GM12892 (cell line): Measurements from ENCODE around the gene CAMK2D.
A peak's percentile ranks its signal among the peaks of the same experiment; 100 is the strongest.
"Not testable (repeated sequence)": the region's sequence is repeated elsewhere in the genome, so short reads cannot be mapped to it uniquely, and the experiment has no call there.

Experiments
- DNase-seq: peaks from one replicate; pipeline ENCODE4 v3.0.0; 2011; ENCODE audit not compliant: insufficient read length
- FAIRE-seq: peaks from 2 replicates; lab custom pipeline; 2011; peaks lifted over from hg19 to GRCh38; lab: Jason Lieb, UNC
- POLR2A ChIP-seq: IDR thresholded peaks from 2 replicates; pipeline ENCODE4 v1.6.1; 2011; ENCODE audit warnings: low read depth, low read length, control low read depth
- POLR2AphosphoS5 ChIP-seq: IDR thresholded peaks from 2 replicates; pipeline ENCODE4 v1.6.1; 2011; ENCODE audit warnings: low read depth, low read length, control low read depth
- TAF1 ChIP-seq: IDR thresholded peaks from 2 replicates; pipeline ENCODE4 v1.6.1; 2011; ENCODE audit warnings: low read depth, mild to moderate bottlenecking, control low read depth, low read length, borderline replicate concordance

CAMK2D gene

DNA sequence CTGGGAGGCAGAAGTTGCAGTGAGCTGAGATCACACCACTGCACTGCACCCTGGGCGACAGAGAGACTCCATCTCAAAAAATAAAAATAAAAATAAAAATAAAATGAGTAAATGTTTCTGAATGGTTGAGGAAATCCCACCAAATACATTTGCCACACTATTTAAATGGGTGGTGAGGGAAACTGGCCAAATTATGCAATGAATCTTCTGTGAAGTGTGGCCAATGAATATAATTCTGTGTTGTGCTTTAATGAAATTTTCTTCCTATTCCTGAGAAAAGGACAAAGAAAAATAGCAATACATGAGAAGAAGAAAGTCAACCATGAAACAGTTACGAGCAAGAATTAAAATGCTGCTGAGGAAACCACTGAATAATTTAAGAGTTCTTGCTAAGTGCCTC is 69.9 kb downstream of the CAMK2D start:
- TF ChIP-seq POLR2AphosphoS5 = no peak
- TF ChIP-seq TAF1 = no peak
- TF ChIP-seq POLR2A = no peak
- DNase-seq (no peak), FAIRE-seq (no peak)

DNA sequence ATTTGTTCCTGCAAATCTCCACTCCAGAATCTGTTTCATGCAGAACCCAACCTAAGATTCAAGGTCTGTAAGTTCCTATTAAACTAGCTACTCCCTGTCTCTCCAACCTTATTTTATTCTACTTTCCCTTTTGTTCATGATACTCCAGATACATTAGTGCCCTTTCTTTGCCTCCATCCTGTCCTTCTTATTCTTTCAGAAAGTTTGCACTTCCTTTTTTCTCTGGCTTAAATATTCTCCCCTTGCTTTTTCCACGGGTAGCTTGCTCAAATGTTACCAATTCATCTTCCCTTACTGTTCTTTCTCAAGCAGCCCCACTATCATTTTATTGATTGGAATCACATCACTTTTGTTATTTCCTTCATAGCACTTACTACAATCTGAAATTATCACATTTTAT is 72.1 kb downstream of the CAMK2D start:
- no peak for TF ChIP-seq POLR2A
- TF ChIP-seq TAF1 = no peak
- TF ChIP-seq POLR2AphosphoS5 = no peak
- DNase-seq (no peak), FAIRE-seq (no peak)

DNA sequence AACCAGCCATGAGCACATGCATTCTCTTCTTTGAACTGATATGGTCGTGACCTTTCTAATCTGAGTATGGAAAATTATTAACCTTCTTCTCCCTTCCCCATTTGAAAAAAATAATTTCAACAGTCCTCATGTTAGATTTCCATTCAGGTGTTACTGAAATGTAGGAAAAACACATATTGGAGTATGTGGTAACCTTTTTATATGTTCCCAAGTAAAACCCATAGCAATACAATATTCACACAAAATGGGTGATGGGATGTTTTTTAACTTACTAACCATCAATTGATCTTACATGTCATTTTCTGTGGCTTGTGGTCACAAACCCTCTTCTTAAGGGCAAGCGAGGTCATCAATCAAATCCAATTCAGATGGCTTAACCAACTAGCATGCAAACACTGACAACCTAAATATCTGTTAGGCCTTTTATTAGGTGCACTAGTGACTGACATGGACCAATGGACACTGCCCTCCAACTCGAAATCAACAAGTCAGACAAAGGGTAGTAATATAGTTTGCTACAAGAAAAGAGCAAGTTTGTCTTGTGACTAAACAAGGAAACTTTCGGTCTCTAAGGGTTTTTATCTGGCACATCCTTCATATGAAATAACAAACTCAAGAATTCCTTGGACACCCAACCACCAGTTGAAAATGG is 74.3 kb downstream of the CAMK2D start:
- no peak for DNase-seq

DNA sequence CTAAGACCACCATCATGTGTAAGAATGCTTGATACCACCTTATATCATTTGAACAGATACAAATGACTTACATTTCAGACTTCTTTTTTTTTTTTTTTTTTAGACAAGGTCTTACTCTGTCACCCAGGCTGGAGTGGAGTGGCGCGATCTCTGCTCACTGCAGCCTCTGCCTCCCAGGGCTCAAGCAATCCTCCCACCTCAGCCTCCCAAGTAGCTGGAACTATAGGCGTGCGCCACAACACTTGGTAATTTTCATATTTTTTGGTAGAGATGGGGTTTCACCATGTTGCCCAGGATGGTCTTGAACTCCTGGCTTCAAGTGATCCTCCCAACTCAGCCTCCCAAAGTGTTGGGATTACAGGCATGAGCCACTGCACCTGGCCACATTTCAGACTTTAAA is 76.4 kb downstream of the CAMK2D start:
- DNase-seq, FAIRE-seq: not testable (repeated sequence)

More for the DNA sequence above, 74.3 kb downstream of the CAMK2D start:
- TF ChIP-seq TAF1 = no peak
- TF ChIP-seq POLR2AphosphoS5 = no peak
- TF ChIP-seq POLR2A = no peak
- peak; percentile 81 for FAIRE-seq

DNA sequence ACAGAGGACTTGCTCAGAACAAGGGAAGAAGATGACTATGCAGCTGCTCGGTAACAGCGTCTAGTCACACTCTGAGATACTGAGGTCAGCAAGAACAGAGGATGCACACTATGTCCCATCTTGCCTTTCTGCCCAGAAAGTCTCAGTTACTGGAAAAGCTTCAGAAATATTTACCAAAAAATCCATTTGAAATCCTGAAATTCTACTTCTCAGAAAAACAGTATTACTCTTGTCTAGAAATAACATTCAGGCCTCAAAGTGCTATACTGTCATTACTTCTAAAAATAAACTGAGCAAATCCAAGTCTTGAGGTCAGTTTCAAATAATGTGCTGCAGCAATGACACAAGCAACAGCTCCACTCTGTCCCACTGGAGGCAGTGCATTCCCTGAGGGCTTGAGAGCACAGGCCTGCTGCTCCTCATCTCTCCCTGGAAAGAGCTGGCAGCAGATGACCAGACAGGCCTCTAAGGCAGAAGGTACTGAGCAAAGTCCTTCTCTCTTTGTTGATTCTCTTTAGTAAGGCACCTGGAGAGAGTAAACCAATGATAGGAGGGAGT is 76.9 kb downstream of the CAMK2D start:
- DNase-seq (no peak), FAIRE-seq (peak; percentile 79)

DNA sequence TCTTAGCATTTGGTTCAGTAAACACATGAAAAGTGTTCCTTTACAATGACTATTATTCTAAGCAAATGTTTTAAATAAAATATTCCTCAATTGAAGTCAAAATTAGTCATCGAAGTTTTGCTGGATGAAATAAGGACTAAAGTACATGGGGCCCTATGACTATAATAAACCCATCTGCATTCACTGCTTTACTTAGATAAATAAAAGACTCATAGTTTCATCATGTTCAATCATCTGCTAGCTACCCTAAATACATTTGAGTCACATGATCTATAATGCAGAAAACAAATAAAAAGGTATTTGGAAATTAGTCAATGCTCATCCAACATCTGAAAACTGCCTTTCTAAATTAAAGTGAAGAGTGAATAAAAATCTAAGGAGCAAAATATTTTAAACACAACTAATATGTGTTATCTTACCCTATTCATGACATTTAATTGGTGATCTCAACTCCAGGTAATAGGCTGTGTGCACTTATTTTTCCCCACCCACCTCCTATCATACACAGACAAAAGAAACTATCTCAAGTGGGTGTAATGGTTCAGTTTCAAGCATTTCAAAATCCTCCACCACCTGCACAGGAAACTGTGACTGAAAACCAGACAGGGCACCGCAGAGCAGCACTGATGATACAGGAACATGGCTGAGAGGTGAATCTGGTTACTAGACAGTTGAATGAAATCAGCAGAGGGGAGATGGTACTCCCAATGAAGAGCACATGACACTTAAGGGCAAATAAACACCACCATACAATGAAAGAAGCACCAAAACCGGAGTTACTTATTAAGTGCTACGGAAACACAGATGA is 78.6 kb downstream of the CAMK2D start:
- peak; percentile 86 for FAIRE-seq
- peak; percentile 43; the same call in 1 of the 2 replicates for TF ChIP-seq POLR2AphosphoS5
- no peak for TF ChIP-seq TAF1
- TF ChIP-seq POLR2A = no peak
- peak; percentile 6 for DNase-seq

More for the DNA sequence above, 76.9 kb downstream of the CAMK2D start:
- TF ChIP-seq TAF1 = no peak
- TF ChIP-seq POLR2A = no peak
- no peak for TF ChIP-seq POLR2AphosphoS5

DNA sequence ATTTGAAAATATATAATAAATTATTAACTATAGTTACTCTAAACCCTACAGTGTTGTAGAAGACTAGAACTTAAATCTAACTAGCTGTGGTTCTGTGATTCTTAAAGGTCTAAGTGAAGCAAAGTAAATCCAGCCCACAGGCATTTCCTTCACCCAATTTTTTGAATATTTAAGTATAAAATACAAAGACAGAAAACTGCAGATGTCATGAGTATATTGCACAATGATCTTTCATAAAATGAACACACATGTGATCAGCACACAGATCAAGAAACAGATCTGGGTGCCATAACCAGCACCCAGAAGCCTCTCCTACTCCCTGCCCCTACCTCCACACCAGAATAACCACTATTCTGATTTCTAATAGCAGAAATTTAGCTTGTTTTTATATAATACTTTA is 82.9 kb downstream of the CAMK2D start:
- no peak for DNase-seq
- FAIRE-seq = no peak
- no peak for TF ChIP-seq POLR2A
- no peak for TF ChIP-seq TAF1
- no peak for TF ChIP-seq POLR2AphosphoS5

DNA sequence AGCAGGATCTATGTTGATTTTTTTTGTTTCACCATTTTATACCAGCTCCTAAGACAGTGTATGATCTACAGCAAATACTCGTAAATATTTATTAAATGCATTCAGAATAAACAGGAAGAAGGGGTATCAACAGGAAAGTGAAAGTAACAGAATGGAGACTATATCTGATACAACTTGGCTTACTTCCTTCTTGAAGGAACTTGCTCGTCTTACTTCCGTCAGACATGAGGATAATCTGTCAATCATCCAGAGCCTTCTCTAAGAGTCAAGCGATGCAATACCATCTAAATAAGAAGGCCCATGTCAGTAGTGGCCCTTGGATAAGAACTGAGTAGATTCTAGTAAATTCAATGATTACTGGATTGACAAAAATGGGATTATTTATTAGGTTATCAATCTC is 84.2 kb downstream of the CAMK2D start:
- FAIRE-seq = no peak
- TF ChIP-seq TAF1 = no peak
- no peak for TF ChIP-seq POLR2A
- no peak for TF ChIP-seq POLR2AphosphoS5
- DNase-seq = no peak

DNA sequence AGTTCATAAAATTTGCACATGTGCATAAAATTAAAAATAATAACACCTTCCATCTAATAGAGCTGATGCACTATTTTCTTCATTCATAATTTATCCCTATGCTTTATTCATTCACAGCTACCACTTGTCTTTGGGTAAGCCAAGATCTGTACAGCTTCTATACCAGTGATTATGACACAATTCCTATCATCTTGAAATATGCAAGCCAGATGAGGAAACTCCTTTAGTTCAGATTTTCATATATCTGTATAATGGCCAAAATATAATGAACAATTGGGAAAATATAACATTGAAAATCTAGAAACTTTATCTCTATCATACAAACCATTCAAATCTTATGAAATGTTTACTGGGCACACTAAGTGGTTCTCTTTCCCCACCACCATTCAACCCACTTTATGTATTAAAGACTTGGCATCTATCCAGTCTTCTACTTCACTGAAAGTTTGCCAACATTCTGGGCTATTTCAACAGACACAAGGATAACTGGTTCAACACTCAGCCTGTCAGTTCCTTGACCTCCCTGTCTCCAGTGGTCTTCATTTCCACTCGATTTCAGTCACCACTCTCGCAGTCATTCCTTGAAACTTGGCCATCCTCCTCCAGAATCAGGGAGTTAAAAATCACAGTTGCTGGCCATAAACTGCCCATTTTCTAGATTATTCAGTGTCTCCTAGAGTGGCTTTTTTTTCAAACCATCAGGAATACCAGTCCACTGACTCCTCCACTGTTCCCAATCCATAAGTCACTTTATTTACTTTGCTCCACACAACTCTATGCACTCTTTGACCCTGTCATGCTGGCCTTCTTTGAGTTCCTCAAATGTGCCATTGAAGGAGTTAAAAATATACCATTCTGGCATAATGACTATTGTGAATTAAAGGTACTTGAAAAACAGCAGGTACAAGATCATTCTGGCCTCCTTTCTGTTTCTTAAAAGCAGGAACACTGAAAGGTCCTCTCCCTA is 85.5 kb downstream of the CAMK2D start:
- DNase-seq (no peak), FAIRE-seq (peak; percentile 65)
- TF ChIP-seq POLR2AphosphoS5 (no peak), TAF1 (no peak), POLR2A (no peak)

DNA sequence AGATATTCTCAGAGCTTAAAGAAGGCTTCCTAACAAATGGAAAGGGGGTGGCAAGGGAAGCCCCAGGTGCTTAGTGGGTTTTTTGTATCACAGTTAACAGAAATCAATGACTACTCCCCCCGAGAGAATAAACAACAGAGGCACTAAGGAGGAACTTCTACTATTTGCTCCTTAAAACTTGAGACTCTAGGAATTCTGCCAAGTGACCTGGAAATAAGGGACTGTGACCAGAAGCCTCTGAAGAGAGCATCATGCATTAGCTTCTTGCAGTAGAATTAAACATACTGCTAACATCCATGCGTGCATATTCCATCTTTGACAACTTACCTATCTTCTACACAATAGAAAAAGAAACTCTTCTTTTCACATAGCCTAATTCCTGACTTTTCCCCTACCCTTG is 86.8 kb downstream of the CAMK2D start:
- TF ChIP-seq TAF1 (no peak), POLR2AphosphoS5 (no peak), POLR2A (no peak)
- DNase-seq = no peak
- FAIRE-seq = no peak

DNA sequence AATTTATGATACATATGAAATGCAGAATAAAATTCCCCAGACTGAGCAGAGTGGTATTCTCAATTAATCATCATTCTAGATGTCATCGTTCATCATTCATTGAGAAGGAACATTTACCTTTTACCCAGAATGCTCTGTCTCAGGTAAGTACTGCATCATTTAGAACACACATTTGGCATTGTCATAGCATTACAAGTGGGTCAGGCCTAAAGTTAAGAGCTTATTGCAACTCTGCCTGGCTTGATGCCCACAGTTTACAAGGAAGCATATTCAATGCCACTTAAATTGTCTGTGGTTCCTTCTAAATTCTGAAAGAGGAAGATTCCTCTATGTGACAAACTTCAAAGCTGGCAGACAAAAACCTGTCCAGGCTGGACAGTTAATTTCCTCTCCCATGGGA is 87.3 kb downstream of the CAMK2D start:
- FAIRE-seq = no peak
- no peak for DNase-seq
- TF ChIP-seq POLR2AphosphoS5 (no peak), POLR2A (no peak), TAF1 (no peak)
